Right lobe of liver (tissue), 6 donors: ENCODE measurements around the gene CDKN2B-AS1. TPM values are rescaled to one million over a fixed set of nuclear protein-coding genes. Genes with fewer than 3 reads are reported as not detected.

Experiments used
- ATAC-seq, 4 donors: fragments of 200-7000 bp; cut with Tn5 transposase; one replicate each; pipeline ENCODE4 v1.9.1; 2020; ENCODE audit warnings: mild to moderate bottlenecking in 4 of 4, moderate library complexity in 4 of 4
- DNase-seq, 3 donors: peaks; one replicate each; pipeline ENCODE4 v3.0.0-alpha.2; 2020
- H3K27ac ChIP-seq, 3 donors: fragments of 200-600 bp; one replicate each; pipeline ENCODE4 v1.8.0; 2022
- H3K27me3 ChIP-seq, 2 donors: fragments of 200-600 bp; one replicate each; pipeline ENCODE4 v1.8.0; 2022
- H3K36me3 ChIP-seq, 4 donors: fragments of 200-600 bp; sonication (generic) in 1 of 4; one replicate each; pipeline versions ENCODE4 v1.5.1 to v1.8.0; 2017 to 2022; ENCODE audit warnings: control low read depth in 1 of 4
- H3K4me1 ChIP-seq, 4 donors: fragments of 200-600 bp; sonication (generic) in 1 of 4; one replicate each; pipeline versions ENCODE4 v1.5.1 to v1.8.0; 2017 to 2022; ENCODE audit warnings: control low read depth in 1 of 4
- H3K4me3 ChIP-seq, 3 donors: fragments of 200-600 bp; one replicate each; pipeline ENCODE4 v1.8.0; 2022
- H3K9me3 ChIP-seq, 4 donors: fragments of 200-600 bp; sonication (generic) in 1 of 4; one replicate each; pipeline versions ENCODE4 v1.5.1 to v1.8.0; 2017 to 2022; ENCODE audit warnings: control low read depth in 1 of 4
- CTCF ChIP-seq, 4 donors: fragments of 200-600 bp in 3 of 4; fragments of 450-650 bp in 1 of 4; IDR thresholded peaks; one replicate each; pipeline versions ENCODE4 v1.5.1 to v1.8.0; 2016 to 2022; ENCODE audit warnings: antibody characterized with exemption in 4 of 4, mild to moderate bottlenecking in 2 of 4
- POLR2A ChIP-seq: fragments of 450-650 bp; IDR thresholded peaks from one replicate; pipeline ENCODE4 v1.6.1; 2017; ENCODE audit warnings: antibody characterized with exemption, mild to moderate bottlenecking
- WGBS: methylation state at CpG from one replicate; pipeline ENCODE4 v1.1.6; 2018; ENCODE audit warnings: low coverage, low lambda C conversion rate; ENCODE audit not compliant: insufficient coverage; ENCODE audit errors: missing lambda C conversion rate; 5-methylcytosine and 5-hydroxymethylcytosine counted together
- intact Hi-C, 2 donors: fragments of 100-400 bp; cut with DNase I; formaldehyde crosslinking; loops; one replicate each; pipeline versions ENCODE4 v1.11.2 to v1.14.1; 2022
- total RNA-seq, 6 experiments: library from RNA; depleted of rRNA in 2 of 6; stranded (reverse); fragments of >200 nt in 2 of 6; fragmentation: NEBNext Ultra II Directional in 3 of 6; extraction: Animal tissue kit (Norgen Biotek cat#: 25700) in 3 of 6; gene quantifications; one replicate each; pipeline versions ENCODE4 v1.1.0 to v1.2.4, GENCODE V29; 2016 to 2023
- donor health status: DM: no; HTN: yes; CAD: no.
- donor health status: DM: no; HTN: no; CAD: no.
- donor health status: DM: no; HTN: no; CAD: no.
- donor health status: DM: no; HTN: yes; CAD: no.
- donor health status: DM: no; HTN: yes; CAD: no.

CDKN2B-AS1 gene
- total RNA-seq, 6 experiments from 2014 or later = 0.13 to 0.37 (median 0.21) TPM; not detected in 2

GRCh38 chr9:21970800-21971640 is 23.6 kb upstream of the CDKN2B-AS1 start:
- no peak overlapping the region for H3K4me3 ChIP-seq
- ATAC-seq = no peak
- H3K27me3 ChIP-seq = peaks cover 9 to 73% of the 10 kb centered on the region in 2 donors
- DNase-seq = no peak
- H3K4me1 ChIP-seq = peaks cover 0 to 9% (median 4%) of the 10 kb centered on the region in 4 donors
- no peak for TF ChIP-seq POLR2A
- no peak for TF ChIP-seq CTCF (IDR thresholded peaks at IDR 0.05)
- intact Hi-C loops = no loop called here
- no peak overlapping the region for H3K27ac ChIP-seq
- H3K9me3 ChIP-seq = no peaks in the 10 kb centered on the region
- no peaks in the 10 kb centered on the region for H3K36me3 ChIP-seq
- 16% methylated on average over 13 of the region's 45 CpGs for WGBS

GRCh38 chr9:21972361-21972760 is 22.2 kb upstream of the CDKN2B-AS1 start:
- intact Hi-C loops = no loop called here
- ATAC-seq = no peak
- Histone ChIP-seq H3K27ac (no peak overlapping the region), H3K36me3 (no peaks in the 10 kb centered on the region), H3K9me3 (no peaks in the 10 kb centered on the region), H3K4me3 (no peak overlapping the region), H3K4me1 (peaks cover 0 to 9% (median 4%) of the 10 kb centered on the region in 4 donors), H3K27me3 (peaks cover 13 to 71% of the 10 kb centered on the region in 2 donors)
- DNase-seq = no peak
- TF ChIP-seq CTCF (IDR thresholded peaks at IDR 0.05) (no peak), POLR2A (no peak)

- ATAC-seq (no peak), DNase-seq (no peak)
- no peaks in the 10 kb centered on the region for H3K9me3 ChIP-seq
- no peak overlapping the region for H3K27ac ChIP-seq
- peaks cover 0 to 9% (median 4%) of the 10 kb centered on the region in 4 donors for H3K4me1 ChIP-seq
- H3K27me3 ChIP-seq = peaks cover 13 to 61% of the 10 kb centered on the region in 2 donors
- WGBS = 4% methylated on average over 14 of the region's 21 CpGs
- H3K4me3 ChIP-seq = peak overlapping the region; percentile 31 to 39 (median 32)
- H3K36me3 ChIP-seq = no peaks in the 10 kb centered on the region
- TF ChIP-seq POLR2A = no peak
- TF ChIP-seq CTCF (IDR thresholded peaks at IDR 0.05) = no peak
- intact Hi-C loops = no loop called here
These were observed 20.3 kb upstream of the CDKN2B-AS1 start for GRCh38 chr9:21974343-21974721.

GRCh38 chr9:21974722-21975409 is 19.7 kb upstream of the CDKN2B-AS1 start:
- TF ChIP-seq POLR2A (no peak), CTCF (IDR thresholded peaks at IDR 0.05) (no peak)
- DNase-seq = peak in 1 of 3 donors; percentile 56
- Histone ChIP-seq H3K36me3 (no peaks in the 10 kb centered on the region), H3K27me3 (peaks cover 13 to 59% of the 10 kb centered on the region in 2 donors), H3K27ac (no peak overlapping the region), H3K9me3 (no peaks in the 10 kb centered on the region), H3K4me3 (peak overlapping the region; percentile 31 to 39 (median 32)), H3K4me1 (peaks cover 0 to 9% (median 4%) of the 10 kb centered on the region in 4 donors)
- ATAC-seq = peak; percentile 72 to 81 (median 75)
- intact Hi-C loops = no loop called here
- 0% methylated on average over 17 of the region's 51 CpGs for WGBS
